ENCODE data around the gene WDR7.

GRCh38 chr18:56953428-56954198 lies 302.5 kb downstream of the WDR7 start:
- TF ChIP-seq CTCF (IDR thresholded peaks at IDR 0.05) (no peak), POLR2A (IDR thresholded peaks at IDR 0.05) (no peak)

Measured in testis (tissue), 2 donors.